ENCODE results near the gene CENPV. TPM values are rescaled to one million over a fixed set of nuclear protein-coding genes. Genes with fewer than 3 reads are reported as not detected.
"Not testable (repeated sequence)": the region's sequence is repeated elsewhere in the genome, so short reads cannot be mapped to it uniquely, and the experiment has no call there.

CENPV gene
- 50.2 and 51.5 TPM in 2 replicates for total RNA-seq (2014; rRNA removed; shearing (Covaris generic))

- H3K36me3 ChIP-seq = no peaks in the 10 kb centered on the region
- peak within 1 kb of the TSS; percentile 15; the same call in 1 of the 2 replicates for H3K27ac ChIP-seq
- no peaks in the 10 kb centered on the region; the same call in 1 of the 2 replicates for H3K4me1 ChIP-seq
- H3K9me3 ChIP-seq (replicated peaks) = 0 out of 2 replicates have a peak, but pooled peaks cover 4% of the 10 kb centered on the region
- peak within 1 kb of the TSS; percentile 62 for H3K4me3 ChIP-seq
- no peaks in the 10 kb centered on the region for H3K27me3 ChIP-seq
- DNase-seq = peak; percentile 36 to 51
Measured at GRCh38 chr17:16353317-16354174, at the start of gene CENPV. CENPV (minus strand) TSS chr17:16353469; CDS start chr17:16353436, 33 bp downstream.

DNA sequence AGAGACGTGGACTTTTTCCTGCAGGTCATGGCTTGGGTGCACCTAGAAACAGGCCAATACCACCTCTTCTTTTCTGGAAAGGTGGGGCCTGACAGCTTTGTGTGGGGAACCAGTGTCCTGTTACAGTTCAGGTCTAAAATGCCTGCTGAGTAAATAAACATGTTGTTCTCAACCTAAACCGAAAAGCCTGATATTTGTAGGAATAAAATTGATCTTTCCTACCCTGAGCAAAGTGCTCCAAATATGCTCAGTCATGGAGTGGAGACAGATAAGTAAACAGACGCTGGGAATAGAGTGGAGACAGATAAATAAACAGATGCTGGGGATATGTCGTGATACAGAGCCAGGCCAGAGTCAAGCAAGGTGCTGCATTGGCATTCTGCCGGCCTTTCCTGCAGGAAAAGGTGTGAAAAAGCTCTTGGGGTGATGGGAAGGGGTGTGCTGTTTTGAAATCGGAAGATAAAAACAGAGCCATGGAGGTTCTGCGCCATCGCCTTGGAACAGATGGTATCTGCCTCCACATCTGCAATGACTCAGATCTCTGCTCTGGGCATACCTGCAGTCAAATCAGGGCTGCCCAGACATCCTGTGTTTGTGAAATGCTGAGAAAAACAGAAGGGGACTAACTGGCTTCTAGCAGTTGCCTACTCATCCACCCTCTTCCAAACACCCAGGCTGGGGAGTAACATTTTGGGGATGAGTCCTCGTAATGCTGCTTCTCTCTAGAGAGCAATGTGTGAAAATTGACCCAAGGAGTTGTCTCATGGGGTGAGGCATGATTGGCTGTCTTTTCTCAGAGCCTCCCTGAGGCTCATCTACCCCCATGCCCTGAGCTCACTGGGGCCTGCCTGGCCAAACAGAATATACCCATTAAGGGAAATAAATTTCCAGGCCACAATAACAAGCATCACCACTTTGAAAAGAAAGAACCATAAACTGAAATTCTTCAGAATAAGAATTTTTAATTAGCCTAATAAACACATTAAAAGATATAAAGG lies 45.3 kb upstream of the CENPV start:
- Histone ChIP-seq H3K4me3 (no peak overlapping the region), H3K4me1 (no peaks in the 10 kb centered on the region), H3K27ac (no peak overlapping the region), H3K36me3 (no peaks in the 10 kb centered on the region), H3K9me3 (replicated peaks) (no peaks in the 10 kb centered on the region), H3K27me3 (0 out of 2 replicates have a peak, but pooled peaks cover 9% of the 10 kb centered on the region)
- no peak for DNase-seq

GRCh38 chr17:16396693-16397092 lies 43.4 kb upstream of the CENPV start:
- not testable (repeated sequence) for H3K27ac ChIP-seq; H3K36me3 ChIP-seq; H3K9me3 ChIP-seq (replicated peaks); H3K4me1 ChIP-seq; H3K4me3 ChIP-seq; H3K27me3 ChIP-seq; DNase-seq

GRCh38 chr17:16395887-16396286 lies 42.6 kb upstream of the CENPV start:
- not testable (repeated sequence) for H3K9me3 ChIP-seq (replicated peaks); H3K4me3 ChIP-seq; H3K4me1 ChIP-seq; H3K27ac ChIP-seq; H3K27me3 ChIP-seq; H3K36me3 ChIP-seq; DNase-seq

GRCh38 chr17:16392491-16392890 lies 39.2 kb upstream of the CENPV start:
- H3K36me3 ChIP-seq; DNase-seq; H3K9me3 ChIP-seq (replicated peaks); H3K27me3 ChIP-seq; H3K4me1 ChIP-seq; H3K27ac ChIP-seq; H3K4me3 ChIP-seq: not testable (repeated sequence)

DNA sequence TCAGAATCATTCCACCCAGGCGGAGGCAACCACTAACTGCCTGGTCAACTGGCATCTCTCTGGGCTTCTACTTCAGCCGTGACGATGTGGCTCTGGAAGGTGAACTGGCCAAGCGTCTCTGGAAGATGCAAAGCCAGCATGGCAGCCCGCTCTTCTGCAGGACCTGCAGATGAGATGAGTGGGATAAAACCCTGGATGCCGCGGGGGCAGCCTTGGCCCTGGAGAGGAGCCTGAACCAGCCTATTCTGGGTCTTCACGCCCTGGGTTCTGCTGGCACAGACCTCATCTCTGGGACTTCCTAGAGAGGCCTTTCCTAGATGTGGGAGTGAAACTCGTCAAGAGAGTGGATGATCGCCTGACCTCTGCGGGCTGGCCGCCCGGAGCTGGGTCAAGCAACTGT lies 38.2 kb upstream of the CENPV start:
- Histone ChIP-seq H3K4me1 (no peaks in the 10 kb centered on the region), H3K4me3 (no peak overlapping the region), H3K9me3 (replicated peaks) (no peaks in the 10 kb centered on the region), H3K27me3 (0 out of 2 replicates have a peak, but pooled peaks cover 5% of the 10 kb centered on the region), H3K27ac (no peak overlapping the region), H3K36me3 (no peaks in the 10 kb centered on the region)
- DNase-seq = no peak

DNA sequence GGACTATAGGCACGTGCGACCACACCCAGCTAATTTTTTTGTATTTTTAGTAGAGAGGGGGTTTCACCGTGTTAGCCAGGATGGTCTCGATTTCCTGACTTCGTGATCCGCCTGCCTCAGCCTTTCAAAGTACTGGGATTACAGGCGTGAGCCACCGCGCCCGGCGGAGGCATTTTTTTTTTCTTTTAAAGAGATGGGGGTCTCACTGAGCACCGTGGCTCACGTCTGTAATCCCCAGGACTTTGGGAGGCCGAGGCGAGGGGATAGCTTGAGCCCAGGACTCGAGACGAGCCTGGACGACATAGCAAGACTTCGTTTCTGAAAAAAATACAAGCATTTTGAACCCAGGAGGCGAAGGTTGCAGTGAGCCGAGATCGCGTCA lies 32.8 kb upstream of the CENPV start:
- peaks cover 28% of the 10 kb centered on the region for H3K36me3 ChIP-seq
- not testable (repeated sequence) for H3K4me3 ChIP-seq

GRCh38 chr17:16384557-16384956 lies 31.3 kb upstream of the CENPV start:
- no peak for DNase-seq
- Histone ChIP-seq H3K27ac (no peak overlapping the region), H3K4me1 (0 out of 2 replicates have a peak, but pooled peaks cover 4% of the 10 kb centered on the region), H3K27me3 (no peaks in the 10 kb centered on the region), H3K4me3 (no peak overlapping the region), H3K9me3 (replicated peaks) (peaks cover 7% of the 10 kb centered on the region), H3K36me3 (peaks cover 28% of the 10 kb centered on the region)

More for the DNA sequence above, 32.8 kb upstream of the CENPV start:
- not testable (repeated sequence) for H3K4me1 ChIP-seq; H3K27ac ChIP-seq; H3K27me3 ChIP-seq; DNase-seq; H3K9me3 ChIP-seq (replicated peaks)

- no peak overlapping the region for H3K27ac ChIP-seq
- no peak overlapping the region for H3K4me3 ChIP-seq
- no peak for DNase-seq
- no peaks in the 10 kb centered on the region for H3K27me3 ChIP-seq
- H3K4me1 ChIP-seq = 0 out of 2 replicates have a peak, but pooled peaks cover 4% of the 10 kb centered on the region
- H3K9me3 ChIP-seq (replicated peaks) = peaks cover 7% of the 10 kb centered on the region
- H3K36me3 ChIP-seq = peaks cover 28% of the 10 kb centered on the region
Measured at GRCh38 chr17:16383772-16384287, 30.6 kb upstream of the CENPV start.

DNA sequence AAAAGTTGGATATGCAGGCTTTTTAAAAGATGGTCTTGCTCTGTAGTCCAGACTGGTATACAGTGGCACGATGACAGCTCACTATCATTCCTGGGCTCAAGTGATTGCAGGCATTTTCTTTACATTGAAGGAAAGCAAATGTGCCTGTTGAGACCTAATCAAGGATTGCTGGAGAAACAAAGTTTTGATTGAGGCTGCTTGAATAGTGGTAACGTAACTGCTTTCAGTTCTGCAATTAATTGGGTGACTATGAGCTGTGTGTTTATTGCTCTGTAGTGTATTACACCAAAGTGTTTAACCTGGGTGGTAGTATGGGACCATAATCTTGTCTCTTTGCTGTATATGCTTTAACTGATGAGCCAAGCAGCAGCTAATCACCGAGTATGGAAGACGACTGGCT lies 29.9 kb upstream of the CENPV start:
- Histone ChIP-seq H3K36me3 (peaks cover 28% of the 10 kb centered on the region), H3K9me3 (replicated peaks) (peaks cover 7% of the 10 kb centered on the region), H3K27me3 (no peaks in the 10 kb centered on the region), H3K27ac (no peak overlapping the region), H3K4me1 (0 out of 2 replicates have a peak, but pooled peaks cover 4% of the 10 kb centered on the region), H3K4me3 (no peak overlapping the region)
- DNase-seq = no peak

DNA sequence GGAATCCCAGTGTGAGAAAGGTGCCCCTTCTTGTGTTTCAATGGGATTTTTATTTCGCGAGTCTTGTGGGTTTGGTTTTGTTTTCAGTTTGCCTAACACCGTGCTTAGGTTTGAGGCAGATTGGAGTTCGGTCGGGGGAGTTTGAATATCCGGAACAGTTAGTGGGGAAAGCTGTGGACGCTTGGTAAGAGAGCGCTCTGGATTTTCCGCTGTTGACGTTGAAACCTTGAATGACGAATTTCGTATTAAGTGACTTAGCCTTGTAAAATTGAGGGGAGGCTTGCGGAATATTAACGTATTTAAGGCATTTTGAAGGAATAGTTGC lies 28.2 kb upstream of the CENPV start:
- Histone ChIP-seq H3K27me3 (no peaks in the 10 kb centered on the region), H3K4me3 (peak overlapping the region; percentile 59), H3K4me1 (0 out of 2 replicates have a peak, but pooled peaks cover 4% of the 10 kb centered on the region), H3K27ac (peak overlapping the region; percentile 91), H3K36me3 (peaks cover 28% of the 10 kb centered on the region), H3K9me3 (replicated peaks) (peaks cover 7% of the 10 kb centered on the region)
- no peak for DNase-seq

DNA sequence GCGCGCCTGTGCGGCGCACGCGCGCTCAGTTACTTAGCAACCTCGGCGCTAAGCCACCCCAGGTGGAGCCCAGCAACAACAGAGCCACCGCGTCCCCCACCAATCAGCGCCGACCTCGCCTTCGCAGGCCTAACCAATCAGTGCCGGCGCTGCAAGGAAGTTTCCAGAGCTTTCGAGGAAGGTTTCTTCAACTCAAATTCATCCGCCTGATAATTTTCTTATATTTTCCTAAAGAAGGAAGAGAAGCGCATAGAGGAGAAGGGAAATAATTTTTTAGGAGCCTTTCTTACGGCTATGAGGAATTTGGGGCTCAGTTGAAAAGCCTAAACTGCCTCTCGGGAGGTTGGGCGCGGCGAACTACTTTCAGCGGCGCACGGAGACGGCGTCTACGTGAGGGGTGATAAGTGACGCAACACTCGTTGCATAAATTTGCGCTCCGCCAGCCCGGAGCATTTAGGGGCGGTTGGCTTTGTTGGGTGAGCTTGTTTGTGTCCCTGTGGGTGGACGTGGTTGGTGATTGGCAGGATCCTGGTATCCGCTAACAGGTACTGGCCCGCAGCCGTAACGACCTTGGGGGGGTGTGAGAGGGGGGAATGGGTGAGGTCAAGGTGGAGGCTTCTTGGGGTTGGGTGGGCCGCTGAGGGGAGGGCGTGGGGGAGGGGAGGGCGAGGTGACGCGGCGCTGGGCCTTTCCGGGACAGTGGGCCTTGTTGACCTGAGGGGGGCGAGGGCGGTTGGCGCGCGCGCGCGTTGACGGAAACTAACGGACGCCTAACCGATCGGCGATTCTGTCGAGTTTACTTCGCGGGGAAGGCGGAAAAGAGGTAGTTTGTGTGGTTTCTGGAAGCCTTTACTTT lies 27.6 kb upstream of the CENPV start, which contains the start of gene UBB:
UBB (plus strand) TSS at position 452 of the 856 bp plus-strand sequence. CDS start 817 bp downstream, outside the sequence.
- Histone ChIP-seq H3K27me3 (no peaks in the 10 kb centered on the region), H3K27ac (peak within 1 kb of the TSS; percentile 91), H3K36me3 (peaks cover 28% of the 10 kb centered on the region), H3K9me3 (replicated peaks) (peaks cover 7% of the 10 kb centered on the region), H3K4me3 (peak within 1 kb of the TSS; percentile 59), H3K4me1 (0 out of 2 replicates have a peak, but pooled peaks cover 4% of the 10 kb centered on the region)
- DNase-seq = peak; percentile 100

DNA sequence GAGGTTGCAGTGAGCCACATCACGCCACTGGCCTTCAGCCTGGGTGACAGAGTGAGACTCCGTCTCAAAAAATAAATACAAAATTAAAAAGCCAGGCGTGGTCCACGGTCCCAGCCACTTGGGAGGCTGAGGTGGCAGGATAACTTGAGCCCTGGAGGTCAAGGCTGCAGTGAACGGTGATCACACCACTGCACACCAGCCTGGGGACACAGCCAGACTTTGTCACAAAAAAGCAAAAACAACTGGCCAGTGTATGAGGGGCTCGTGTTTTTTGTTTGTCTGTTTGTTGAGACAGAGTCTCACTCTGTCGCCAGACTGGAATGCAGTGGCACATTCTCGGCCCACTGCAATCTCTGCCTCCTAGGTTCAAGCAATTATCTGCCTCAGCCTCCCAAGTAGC lies 26.4 kb upstream of the CENPV start:
- Histone ChIP-seq H3K4me1 (0 out of 2 replicates have a peak, but pooled peaks cover 4% of the 10 kb centered on the region), H3K4me3 (no peak overlapping the region), H3K27me3 (no peaks in the 10 kb centered on the region), H3K27ac (no peak overlapping the region), H3K36me3 (peaks cover 28% of the 10 kb centered on the region), H3K9me3 (replicated peaks) (peaks cover 7% of the 10 kb centered on the region)
- no peak for DNase-seq
